ENCODE results near the gene MAL.

MAL gene

GRCh38 chr2:95047629-95048510 lies 22.4 kb downstream of the MAL start:
- DNase-seq (ENCODE audit: extremely low read depth in 1 of 2, low read depth in 1 of 2): no peak

DNA sequence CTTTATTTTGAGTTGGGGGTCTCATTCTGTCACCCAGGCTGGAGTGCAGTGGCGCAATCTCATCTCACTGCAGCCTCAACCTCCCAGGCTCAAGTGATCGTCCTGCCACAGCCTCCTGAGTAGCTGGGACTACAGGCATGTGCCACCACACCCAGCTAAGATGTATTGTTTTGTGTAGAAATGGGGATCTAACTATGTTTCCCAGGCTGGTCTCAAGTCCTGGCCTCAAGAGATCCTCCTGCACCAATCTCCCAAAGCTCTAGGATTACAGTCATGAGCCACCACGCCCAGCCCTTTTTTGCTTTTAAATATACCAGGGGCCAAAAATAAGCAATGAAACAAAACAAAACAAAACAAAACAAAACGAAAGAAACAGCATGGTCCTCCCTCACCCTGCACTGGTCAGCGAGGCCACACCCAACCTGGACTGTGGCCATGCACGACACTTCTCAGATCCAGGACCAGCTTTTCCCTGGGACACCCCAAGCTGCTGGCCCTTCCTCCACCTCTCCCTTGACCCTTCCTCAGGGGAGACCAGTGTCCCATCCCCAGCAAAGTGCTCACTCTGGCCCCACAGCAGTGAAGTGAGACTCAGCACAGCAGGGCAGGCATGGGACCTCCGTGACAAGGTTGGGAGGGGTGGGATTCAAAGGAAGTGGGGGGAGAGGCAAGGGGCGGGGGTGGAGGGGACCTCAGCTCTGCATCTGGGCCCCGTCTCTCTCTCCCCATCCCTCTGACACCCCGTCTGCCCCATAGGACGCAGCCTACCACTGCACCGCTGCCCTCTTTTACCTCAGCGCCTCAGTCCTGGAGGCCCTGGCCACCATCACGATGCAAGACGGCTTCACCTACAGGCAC lies 23.5 kb downstream of the MAL start:
- DNase-seq (ENCODE audit: extremely low read depth in 1 of 2, low read depth in 1 of 2): no peak

DNA sequence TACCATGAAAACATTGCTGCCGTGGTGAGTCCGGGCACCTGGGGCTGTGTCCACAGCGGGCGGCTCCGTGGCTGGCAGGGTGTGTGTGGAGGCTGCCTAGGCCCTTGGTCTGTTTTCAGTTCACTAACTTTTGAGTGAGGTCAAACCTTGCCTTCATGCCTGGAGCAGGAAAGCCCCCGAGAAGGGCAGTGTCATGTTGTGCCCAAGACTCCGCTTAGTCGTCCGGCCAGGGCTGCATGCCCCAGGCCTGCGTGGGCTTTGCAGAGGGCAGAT lies 24.1 kb downstream of the MAL start:
- DNase-seq (ENCODE audit: extremely low read depth in 1 of 2, low read depth in 1 of 2): no peak

GRCh38 chr2:95049961-95050360 lies 24.5 kb downstream of the MAL start:
- no peak for DNase-seq (ENCODE audit: extremely low read depth in 1 of 2, low read depth in 1 of 2)

DNA sequence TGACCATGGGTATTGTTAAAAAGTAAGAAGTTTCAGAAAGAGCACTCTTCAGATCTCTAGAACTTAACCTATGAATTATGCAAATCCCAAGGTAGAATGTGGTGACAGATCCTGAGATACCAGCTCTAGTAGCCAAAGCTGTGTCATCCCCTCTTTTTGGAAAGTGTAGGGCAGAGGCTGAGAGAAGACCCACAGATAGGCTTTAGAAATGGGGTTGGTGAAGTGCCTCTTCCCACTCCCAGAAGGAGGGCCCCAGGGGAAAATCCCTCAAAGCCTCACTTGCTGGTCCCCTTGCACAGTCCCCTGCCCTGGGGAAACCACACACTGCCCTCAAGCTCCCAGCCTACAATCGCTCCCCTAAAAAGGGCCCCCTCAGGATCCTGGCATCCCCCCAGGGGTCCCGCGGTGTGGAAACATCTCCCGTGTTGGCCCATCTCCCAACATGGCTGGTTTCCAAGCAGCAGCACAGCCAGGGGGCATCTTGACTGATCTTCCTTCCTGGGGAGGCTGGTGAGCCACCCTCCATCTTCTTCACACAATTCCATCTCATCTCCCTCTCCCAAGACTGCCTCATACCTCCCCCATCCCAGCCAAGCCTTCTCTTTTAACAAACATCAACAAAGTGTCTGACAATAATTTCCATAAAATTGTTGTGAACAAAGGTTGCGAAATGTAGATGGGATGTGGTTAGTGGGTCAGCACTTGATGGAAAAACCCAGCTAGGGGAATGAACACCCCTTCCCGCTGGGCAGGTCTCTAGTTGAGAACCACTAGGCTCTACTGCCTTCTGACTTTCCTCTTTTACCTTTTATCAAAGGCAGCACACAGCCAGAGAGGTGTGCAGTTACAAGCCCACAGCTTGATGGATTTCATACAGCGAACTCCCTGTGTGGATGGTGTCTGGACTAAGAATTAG lies 25.1 kb downstream of the MAL start:
- no peak for DNase-seq (ENCODE audit: extremely low read depth in 1 of 2, low read depth in 1 of 2)

DNA sequence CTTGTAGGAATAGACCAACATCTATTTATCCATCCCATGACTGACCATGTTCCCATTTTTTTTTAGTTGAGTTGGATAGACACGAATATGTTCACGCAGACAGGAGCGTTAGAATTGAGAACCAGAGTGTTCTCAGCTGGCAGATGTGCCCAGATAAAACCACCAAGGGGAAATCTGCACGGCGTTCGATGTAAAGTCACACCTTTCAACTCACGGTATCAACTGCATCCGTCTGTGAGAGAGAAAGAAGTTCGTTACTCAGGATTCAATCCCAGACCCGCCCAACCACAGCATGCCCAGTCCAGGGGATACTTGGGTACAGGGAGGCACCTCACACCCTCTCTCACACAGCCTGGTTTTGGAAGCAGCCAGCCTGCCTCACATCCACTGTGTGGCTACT lies 26.1 kb downstream of the MAL start:
- no peak for DNase-seq (ENCODE audit: extremely low read depth in 1 of 2, low read depth in 1 of 2)

DNA sequence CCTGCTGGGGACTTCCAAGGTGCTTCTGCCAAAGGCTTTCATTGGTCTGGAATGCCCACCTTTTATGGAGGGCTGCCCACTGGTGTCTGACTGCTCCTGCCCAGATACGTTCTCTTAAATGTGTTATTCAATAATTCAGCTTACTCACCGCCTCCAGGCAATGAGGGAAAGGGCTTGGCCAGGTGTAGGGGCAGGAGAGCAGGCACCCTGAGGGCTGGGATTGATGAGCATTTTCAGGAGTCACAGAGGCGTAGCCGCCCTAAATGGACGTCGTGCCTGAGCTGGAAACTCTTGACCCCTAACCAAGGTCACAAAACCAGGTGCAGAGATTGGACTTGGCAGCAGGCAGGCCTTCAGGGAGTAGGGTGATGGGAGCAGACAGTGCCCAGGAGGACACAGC lies 26.8 kb downstream of the MAL start:
- no peak for DNase-seq (ENCODE audit: extremely low read depth in 1 of 2, low read depth in 1 of 2)

DNA sequence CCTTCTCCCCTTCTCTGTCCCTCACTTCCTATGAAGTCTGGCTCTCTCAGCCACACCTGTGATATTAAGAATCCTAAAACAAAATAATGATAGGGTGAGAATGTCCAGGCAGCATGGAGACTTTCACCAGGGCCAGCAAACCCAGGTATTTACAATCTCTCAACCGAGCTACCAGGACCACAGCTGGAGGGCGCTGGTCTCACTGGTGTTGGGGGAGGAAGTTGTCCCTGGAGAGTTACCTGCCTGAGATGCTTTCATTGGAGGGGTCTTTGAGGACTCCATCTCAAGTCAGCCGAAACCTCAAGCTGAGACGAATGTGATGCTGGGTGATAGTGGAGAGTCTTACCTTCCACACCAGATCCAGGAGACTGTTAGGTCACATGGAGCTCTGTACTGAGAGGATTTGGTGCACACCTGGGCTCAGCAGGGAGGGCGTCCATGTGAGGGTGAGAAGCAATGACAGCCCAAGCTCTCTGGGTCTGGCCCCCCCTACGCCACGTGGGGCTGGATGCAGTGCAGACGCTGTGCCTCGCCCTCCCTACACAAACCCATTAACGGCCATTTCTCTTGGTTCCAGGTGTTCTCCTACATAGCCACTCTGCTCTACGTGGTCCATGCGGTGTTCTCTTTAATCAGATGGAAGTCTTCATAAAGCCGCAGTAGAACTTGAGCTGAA lies 27.4 kb downstream of the MAL start:
- no peak for DNase-seq (ENCODE audit: extremely low read depth in 1 of 2, low read depth in 1 of 2)

GRCh38 chr2:95053543-95053942 lies 28.0 kb downstream of the MAL start:
- no peak for DNase-seq (ENCODE audit: extremely low read depth in 1 of 2, low read depth in 1 of 2)

GRCh38 chr2:95054016-95054415 lies 28.5 kb downstream of the MAL start:
- DNase-seq (ENCODE audit: extremely low read depth in 1 of 2, low read depth in 1 of 2): no peak

DNA sequence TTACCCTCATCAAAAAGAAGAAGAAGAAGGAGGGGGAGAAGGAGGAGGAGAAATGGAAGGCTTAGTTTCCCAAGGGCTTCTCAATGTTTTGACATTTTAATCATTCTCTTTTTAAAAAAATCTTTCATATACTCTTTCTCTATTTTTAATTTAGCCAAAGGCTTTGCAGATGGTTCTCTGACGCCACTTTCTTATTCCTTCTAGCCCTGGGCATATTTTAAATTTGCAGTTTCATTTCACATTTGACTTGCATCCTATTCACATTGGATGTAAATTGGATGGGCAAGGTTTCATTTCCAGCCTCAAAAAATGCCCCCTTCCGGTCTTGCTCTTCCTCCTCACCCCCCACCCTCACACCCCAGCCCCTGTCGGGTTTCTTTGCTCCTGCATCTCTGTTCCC lies 29.8 kb downstream of the MAL start:
- no peak for DNase-seq (ENCODE audit: extremely low read depth in 1 of 2, low read depth in 1 of 2)

- DNase-seq (ENCODE audit: extremely low read depth in 1 of 2, low read depth in 1 of 2): no peak
These were observed 30.5 kb downstream of the MAL start for GRCh38 chr2:95056044-95056443.

- no peak for DNase-seq (ENCODE audit: extremely low read depth in 1 of 2, low read depth in 1 of 2)
These were observed 31.3 kb downstream of the MAL start for GRCh38 chr2:95056461-95057459.

- DNase-seq (ENCODE audit: extremely low read depth in 1 of 2, low read depth in 1 of 2): no peak
These were observed 32.2 kb downstream of the MAL start for GRCh38 chr2:95057535-95058370.

- DNase-seq (ENCODE audit: extremely low read depth in 1 of 2, low read depth in 1 of 2): no peak
These were observed 33.0 kb downstream of the MAL start for GRCh38 chr2:95058466-95058988.

DNA sequence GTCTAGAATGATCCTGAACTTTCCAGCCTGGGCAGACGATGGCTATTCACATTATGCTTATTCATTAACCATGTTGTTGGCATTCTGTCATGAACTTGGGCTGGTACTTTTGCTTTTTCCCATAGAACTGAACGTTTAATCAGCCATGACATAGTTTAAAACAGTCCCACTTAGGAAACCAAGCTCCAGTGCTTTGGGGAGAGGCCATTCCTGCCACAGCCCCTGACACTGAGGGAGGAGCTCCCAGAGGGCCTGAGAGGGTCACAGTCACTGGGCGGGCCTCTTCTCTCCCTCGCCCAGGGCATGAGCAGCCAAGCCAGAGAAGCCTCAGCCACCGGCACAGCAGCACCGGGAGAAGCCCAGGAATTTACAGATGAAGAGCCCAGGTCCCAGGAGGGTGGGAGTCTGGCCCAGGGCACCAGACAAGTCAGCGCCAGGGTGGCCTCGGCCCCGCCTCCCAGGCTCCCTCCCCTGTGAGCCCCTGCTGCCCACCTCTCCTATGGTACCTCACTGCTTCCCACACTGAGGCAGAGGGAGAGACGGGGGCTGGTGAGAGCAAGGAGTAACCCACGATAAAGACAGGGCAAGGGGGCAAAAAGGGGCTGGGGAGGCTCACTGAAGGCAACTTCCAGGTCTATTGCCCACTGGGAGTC lies 33.6 kb downstream of the MAL start:
- DNase-seq (ENCODE audit: extremely low read depth in 1 of 2, low read depth in 1 of 2): no peak

DNA sequence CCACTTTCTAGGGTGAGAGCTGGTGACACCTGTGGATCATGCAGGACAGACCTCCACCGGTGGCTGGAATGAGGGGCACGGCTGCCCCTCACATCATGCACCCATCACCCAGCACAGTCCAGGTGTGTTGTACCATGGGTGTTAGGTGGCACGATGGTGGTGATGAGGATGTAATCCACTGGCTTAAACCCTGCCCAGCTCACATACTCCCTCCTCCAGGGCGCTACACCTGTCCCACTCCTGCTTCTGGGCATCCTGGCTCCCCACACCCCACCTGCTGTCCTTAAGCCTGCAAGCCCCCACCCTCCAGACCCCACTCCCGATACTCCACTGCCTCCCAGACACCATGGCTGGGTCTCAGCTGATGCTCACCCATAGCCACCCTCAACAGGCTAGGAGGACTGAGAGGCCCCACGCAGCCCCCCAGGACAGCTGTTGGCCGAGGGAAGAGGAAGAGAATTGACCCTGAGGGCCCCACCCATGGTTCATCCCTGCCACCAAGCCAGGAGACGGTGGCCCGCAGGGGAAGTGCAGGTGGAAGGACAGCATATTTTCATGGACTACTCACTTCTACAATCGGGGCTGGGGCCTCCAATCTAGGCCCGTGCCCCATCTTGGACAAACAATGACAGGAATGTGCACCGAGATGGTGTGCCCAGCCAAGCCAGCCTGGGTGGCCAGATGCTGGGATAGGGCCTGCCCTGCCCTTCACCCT lies 34.3 kb downstream of the MAL start:
- no peak for DNase-seq (ENCODE audit: extremely low read depth in 1 of 2, low read depth in 1 of 2)
